ENCODE measurements around the gene TMEM181.

DNA sequence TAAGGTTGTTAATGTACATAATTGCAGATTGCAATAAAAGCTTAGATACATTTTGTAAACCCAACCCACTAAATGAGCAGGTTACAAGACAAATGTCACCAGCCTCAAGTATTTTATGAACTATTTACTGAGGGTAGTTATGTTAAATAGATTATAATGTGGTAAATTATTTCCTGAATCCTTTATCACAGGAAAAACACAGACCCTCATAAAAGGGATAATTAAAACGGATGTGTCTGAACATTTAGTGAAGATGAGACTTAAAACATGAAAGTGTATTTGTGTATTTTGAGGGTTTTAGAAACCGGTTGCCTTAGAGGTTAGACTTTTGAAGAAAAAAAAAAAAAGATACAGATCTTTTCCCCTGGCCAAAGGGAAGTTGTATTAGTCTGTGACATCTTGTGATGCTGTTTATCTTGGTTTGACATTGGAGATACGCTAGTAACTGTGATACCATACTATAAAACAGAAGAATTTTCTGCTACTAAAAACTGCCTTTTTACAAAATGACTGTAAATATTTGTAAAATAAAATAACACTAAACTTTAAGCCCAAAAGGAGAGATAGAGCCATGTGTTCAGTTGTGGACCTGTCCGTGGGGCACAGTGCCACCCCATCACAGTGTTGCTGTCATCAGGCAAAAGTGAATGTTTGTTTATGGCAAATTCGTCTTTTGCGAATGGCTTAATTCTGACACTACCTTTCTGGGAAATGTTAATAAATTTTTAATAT, 75.0 kb downstream of the TMEM181 start:
- TF ChIP-seq, protein P1, sequence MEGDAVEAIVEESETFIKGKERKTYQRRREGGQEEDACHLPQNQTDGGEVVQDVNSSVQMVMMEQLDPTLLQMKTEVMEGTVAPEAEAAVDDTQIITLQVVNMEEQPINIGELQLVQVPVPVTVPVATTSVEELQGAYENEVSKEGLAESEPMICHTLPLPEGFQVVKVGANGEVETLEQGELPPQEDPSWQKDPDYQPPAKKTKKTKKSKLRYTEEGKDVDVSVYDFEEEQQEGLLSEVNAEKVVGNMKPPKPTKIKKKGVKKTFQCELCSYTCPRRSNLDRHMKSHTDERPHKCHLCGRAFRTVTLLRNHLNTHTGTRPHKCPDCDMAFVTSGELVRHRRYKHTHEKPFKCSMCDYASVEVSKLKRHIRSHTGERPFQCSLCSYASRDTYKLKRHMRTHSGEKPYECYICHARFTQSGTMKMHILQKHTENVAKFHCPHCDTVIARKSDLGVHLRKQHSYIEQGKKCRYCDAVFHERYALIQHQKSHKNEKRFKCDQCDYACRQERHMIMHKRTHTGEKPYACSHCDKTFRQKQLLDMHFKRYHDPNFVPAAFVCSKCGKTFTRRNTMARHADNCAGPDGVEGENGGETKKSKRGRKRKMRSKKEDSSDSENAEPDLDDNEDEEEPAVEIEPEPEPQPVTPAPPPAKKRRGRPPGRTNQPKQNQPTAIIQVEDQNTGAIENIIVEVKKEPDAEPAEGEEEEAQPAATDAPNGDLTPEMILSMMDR (conservative IDR thresholded peaks at IDR 0.05) = no peak
- no peak for TF ChIP-seq EZH2 (IDR thresholded peaks at IDR 0.05; ENCODE audit: low read depth)

All from PC-9 (cell line).